Neural cell (in vitro differentiated cells): ENCODE data around the gene TEDC1. TPM values are rescaled to one million over a fixed set of nuclear protein-coding genes. Genes with fewer than 3 reads are reported as not detected.

Experiments used
- H2AFZ ChIP-seq: fragments of 200-600, 300-800 bp; sonication (generic), shearing (Covaris generic); 2 replicates; pipeline ENCODE4 v1.6.0; 2014; ENCODE audit warnings: low read depth, mild to moderate bottlenecking, antibody characterized with exemption, low read length, moderate library complexity
- H3F3A ChIP-seq: fragments of 200-600 bp; shearing (Covaris generic); 2 replicates; pipeline ENCODE4 v1.6.1; 2016; ENCODE audit warnings: mild to moderate bottlenecking, moderate library complexity, mixed read lengths, antibody characterized with exemption, low read length; ENCODE audit not compliant: insufficient read depth, poor library complexity, severe bottlenecking
- H3K27ac ChIP-seq: fragments of 200-600, 300-800 bp; sonication (generic), shearing (Covaris generic); 2 replicates; pipeline ENCODE4 v1.5.1; 2014; ENCODE audit warnings: mild to moderate bottlenecking, low read length, moderate library complexity
- H3K27me3 ChIP-seq: fragments of 300-800, 200-600 bp; sonication (generic), shearing (Covaris generic); 2 replicates; pipeline ENCODE4 v1.6.0; 2014; ENCODE audit warnings: mild to moderate bottlenecking, low read depth, low read length, moderate library complexity; ENCODE audit not compliant: insufficient read depth
- H3K36me3 ChIP-seq: fragments of 300-800, 200-600 bp; sonication (generic), shearing (Covaris generic); 2 replicates; pipeline ENCODE4 v1.5.1; 2014; ENCODE audit warnings: mild to moderate bottlenecking, antibody characterized with exemption, low read length, moderate library complexity; ENCODE audit not compliant: insufficient read depth
- H3K4me2 ChIP-seq: fragments of 300-800, 200-600 bp; sonication (generic), shearing (Covaris generic); 2 replicates; pipeline ENCODE4 v1.6.0; 2014; ENCODE audit warnings: mild to moderate bottlenecking, low read length
- H3K4me3 ChIP-seq: fragments of 300-800, 200-600 bp; sonication (generic), shearing (Covaris generic); 2 replicates; pipeline ENCODE4 v1.5.1; 2014; ENCODE audit warnings: mild to moderate bottlenecking, low read length, moderate library complexity
- H3K79me2 ChIP-seq: fragments of 200-600 bp; shearing (Covaris generic); replicated peaks from 2 replicates; pipeline ENCODE4 v1.6.0; 2014; ENCODE audit warnings: mild to moderate bottlenecking, low read length, moderate library complexity; ENCODE audit not compliant: insufficient read depth
- H3K9ac ChIP-seq: fragments of 300-800, 200-600 bp; sonication (generic), shearing (Covaris generic); 2 replicates; pipeline ENCODE4 v1.6.1; 2016; ENCODE audit warnings: mild to moderate bottlenecking, low read length, mixed read lengths
- H3K9me2 ChIP-seq: fragments of 200-600 bp; shearing (Covaris generic); 2 replicates; pipeline ENCODE4 v1.6.1; 2016; ENCODE audit warnings: mild to moderate bottlenecking, low read length, mixed read lengths; ENCODE audit not compliant: insufficient read depth
- H3K9me3 ChIP-seq: fragments of 200-600, 300-800 bp; sonication (generic), shearing (Covaris generic); 2 replicates; pipeline ENCODE4 v1.6.1; 2016; ENCODE audit warnings: mild to moderate bottlenecking, mixed run types, low read length, moderate library complexity, mixed read lengths
- H4K20me1 ChIP-seq: fragments of 200-600 bp; shearing (Covaris generic); 2 replicates; pipeline ENCODE4 v1.6.1; 2016; ENCODE audit warnings: mild to moderate bottlenecking, mixed run types; ENCODE audit not compliant: insufficient read depth
- CTCF ChIP-seq: fragments of 450-650 bp; IDR thresholded peaks from 2 replicates; pipeline ENCODE4 v1.5.1; 2014; ENCODE audit warnings: antibody characterized with exemption, mild to moderate bottlenecking, moderate library complexity; ENCODE audit not compliant: poor library complexity, severe bottlenecking
- EP300 ChIP-seq: fragments of 450-650 bp; conservative IDR thresholded peaks from 2 replicates; pipeline ENCODE4 v1.6.1; 2014; ENCODE audit warnings: antibody characterized with exemption, mild to moderate bottlenecking, moderate library complexity; ENCODE audit not compliant: poor library complexity, severe bottlenecking
- EZH2 ChIP-seq: fragments of 200-600, 300-800 bp; shearing (Covaris generic), sonication (generic); IDR thresholded peaks from 2 replicates; pipeline ENCODE4 v1.6.1; 2014; ENCODE audit warnings: antibody characterized with exemption, low read length, borderline replicate concordance, mild to moderate bottlenecking; ENCODE audit not compliant: insufficient read depth, poor library complexity, severe bottlenecking
- MXI1 ChIP-seq: fragments of 450-650 bp; conservative IDR thresholded peaks from 2 replicates; pipeline ENCODE4 v1.6.1; 2014; ENCODE audit warnings: antibody characterized with exemption, mild to moderate bottlenecking; ENCODE audit not compliant: poor library complexity, severe bottlenecking
- POLR2AphosphoS5 ChIP-seq: IDR thresholded peaks from 2 replicates; pipeline ENCODE4 v1.6.1; 2012
- RAD21 ChIP-seq: fragments of 450-650 bp; conservative IDR thresholded peaks from 2 replicates; pipeline ENCODE4 v1.6.1; 2014; ENCODE audit warnings: antibody characterized with exemption, mild to moderate bottlenecking, moderate library complexity
- SMC3 ChIP-seq: fragments of 450-650 bp; conservative IDR thresholded peaks from 2 replicates; pipeline ENCODE4 v1.6.1; 2014; ENCODE audit warnings: antibody characterized with exemption, mild to moderate bottlenecking, moderate library complexity; ENCODE audit not compliant: poor library complexity
- TAF1 ChIP-seq: IDR thresholded peaks from 2 replicates; pipeline ENCODE4 v1.6.1; 2012; ENCODE audit warnings: low read depth
- polyA plus RNA-seq: library from polyadenylated mRNA; depleted of rRNA; stranded (reverse); fragments of >200 nt; gene quantifications from 2 replicates; pipeline ENCODE4 v1.2.3, GENCODE V29; 2014
- TF ChIP-seq, protein P1 (sequence below): IDR thresholded peaks from 2 replicates; pipeline ENCODE4 v1.6.1; 2012; ENCODE audit warnings: borderline replicate concordance

Gene TEDC1
- polyA plus RNA-seq, 1 donor from 2014 or later: 18.9 TPM

GRCh38 chr14:105468621-105469241, 22.3 kb upstream of the TEDC1 start:
- Histone ChIP-seq H2AFZ (no peak overlapping the region), H3K9ac (no peak overlapping the region), H3K9me2 (no peaks in the 10 kb centered on the region), H4K20me1 (no peaks in the 10 kb centered on the region), H3K27ac (no peak overlapping the region), H3K27me3 (no peaks in the 10 kb centered on the region), H3K4me2 (no peak overlapping the region), H3F3A (no peaks in the 10 kb centered on the region), H3K9me3 (no peaks in the 10 kb centered on the region), H3K4me3 (no peak overlapping the region), H3K36me3 (peaks cover 5% of the 10 kb centered on the region), H3K79me2 (no peaks in the 10 kb centered on the region)
- TF ChIP-seq, protein P1, sequence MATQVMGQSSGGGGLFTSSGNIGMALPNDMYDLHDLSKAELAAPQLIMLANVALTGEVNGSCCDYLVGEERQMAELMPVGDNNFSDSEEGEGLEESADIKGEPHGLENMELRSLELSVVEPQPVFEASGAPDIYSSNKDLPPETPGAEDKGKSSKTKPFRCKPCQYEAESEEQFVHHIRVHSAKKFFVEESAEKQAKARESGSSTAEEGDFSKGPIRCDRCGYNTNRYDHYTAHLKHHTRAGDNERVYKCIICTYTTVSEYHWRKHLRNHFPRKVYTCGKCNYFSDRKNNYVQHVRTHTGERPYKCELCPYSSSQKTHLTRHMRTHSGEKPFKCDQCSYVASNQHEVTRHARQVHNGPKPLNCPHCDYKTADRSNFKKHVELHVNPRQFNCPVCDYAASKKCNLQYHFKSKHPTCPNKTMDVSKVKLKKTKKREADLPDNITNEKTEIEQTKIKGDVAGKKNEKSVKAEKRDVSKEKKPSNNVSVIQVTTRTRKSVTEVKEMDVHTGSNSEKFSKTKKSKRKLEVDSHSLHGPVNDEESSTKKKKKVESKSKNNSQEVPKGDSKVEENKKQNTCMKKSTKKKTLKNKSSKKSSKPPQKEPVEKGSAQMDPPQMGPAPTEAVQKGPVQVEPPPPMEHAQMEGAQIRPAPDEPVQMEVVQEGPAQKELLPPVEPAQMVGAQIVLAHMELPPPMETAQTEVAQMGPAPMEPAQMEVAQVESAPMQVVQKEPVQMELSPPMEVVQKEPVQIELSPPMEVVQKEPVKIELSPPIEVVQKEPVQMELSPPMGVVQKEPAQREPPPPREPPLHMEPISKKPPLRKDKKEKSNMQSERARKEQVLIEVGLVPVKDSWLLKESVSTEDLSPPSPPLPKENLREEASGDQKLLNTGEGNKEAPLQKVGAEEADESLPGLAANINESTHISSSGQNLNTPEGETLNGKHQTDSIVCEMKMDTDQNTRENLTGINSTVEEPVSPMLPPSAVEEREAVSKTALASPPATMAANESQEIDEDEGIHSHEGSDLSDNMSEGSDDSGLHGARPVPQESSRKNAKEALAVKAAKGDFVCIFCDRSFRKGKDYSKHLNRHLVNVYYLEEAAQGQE: no peak
- TF ChIP-seq RAD21: no peak
- no peak for TF ChIP-seq SMC3
- no peak for TF ChIP-seq POLR2AphosphoS5
- no peak for TF ChIP-seq EZH2
- TF ChIP-seq EP300: no peak
- no peak for TF ChIP-seq TAF1
- no peak for TF ChIP-seq CTCF
- no peak for TF ChIP-seq MXI1

GRCh38 chr14:105469456-105470349, 21.3 kb upstream of the TEDC1 start:
- Histone ChIP-seq H3K79me2 (peaks cover under 1% of the 10 kb centered on the region), H3K4me2 (no peak overlapping the region), H3K27ac (no peak overlapping the region), H3K9ac (no peak overlapping the region), H3K4me3 (no peak overlapping the region), H3K9me3 (no peaks in the 10 kb centered on the region), H3K9me2 (no peaks in the 10 kb centered on the region), H3K36me3 (peaks cover 5% of the 10 kb centered on the region), H3K27me3 (no peaks in the 10 kb centered on the region), H4K20me1 (no peaks in the 10 kb centered on the region), H3F3A (no peaks in the 10 kb centered on the region), H2AFZ (no peak overlapping the region)
- TF ChIP-seq CTCF: no peak
- TF ChIP-seq POLR2AphosphoS5: no peak
